Measurements from ENCODE around the gene NMNAT2.

Gene NMNAT2

GRCh38 chr1:183203094-183203493, 215.1 kb downstream of the NMNAT2 start:
- DNase-seq, result no peak

DNA sequence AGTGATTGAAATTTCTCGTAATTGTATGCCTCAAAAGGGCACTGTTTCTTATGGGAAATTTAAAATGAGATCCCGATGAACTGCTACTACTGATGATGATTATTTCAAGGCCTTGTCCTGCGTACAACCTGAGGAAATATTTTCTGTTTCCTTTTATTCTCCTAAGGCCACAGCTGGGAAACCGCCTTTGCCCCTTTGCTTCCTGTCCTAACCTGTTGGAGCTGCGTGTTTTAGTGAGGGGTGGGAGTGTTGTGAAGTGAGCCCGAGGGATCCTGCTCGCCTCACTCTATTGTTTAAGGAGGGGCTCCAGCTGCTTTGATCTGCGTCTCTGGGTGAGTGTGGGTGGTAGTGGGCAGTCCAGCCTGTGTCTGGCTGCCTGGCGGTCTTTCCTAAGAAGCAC, 217.7 kb downstream of the NMNAT2 start:
- DNase-seq, result no peak

GRCh38 chr1:183199304-183199703, 218.9 kb downstream of the NMNAT2 start:
- DNase-seq, result no peak

DNA sequence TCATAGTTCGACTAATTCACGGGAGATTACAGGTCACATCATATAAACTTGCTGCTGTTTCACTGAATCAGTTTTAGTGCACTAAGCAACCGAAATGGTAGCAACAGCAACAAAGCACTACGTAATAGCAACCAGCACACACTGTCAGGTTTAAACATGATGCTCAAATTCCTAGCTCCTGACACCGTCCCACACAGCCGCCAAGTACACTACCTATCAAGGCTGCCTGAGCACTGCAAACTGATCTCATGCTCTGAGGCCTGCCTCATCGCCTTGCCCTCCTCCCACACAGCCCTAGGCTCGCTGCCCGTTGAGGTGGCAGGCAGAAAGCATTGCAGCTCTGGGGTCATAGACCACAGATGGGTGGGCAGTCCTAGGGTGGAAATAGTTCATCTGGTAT, 219.7 kb downstream of the NMNAT2 start:
- DNase-seq, result no peak

All from stimulated activated CD4-positive, alpha-beta T cell treated with anti-CD3 and anti-CD28 coated beads, Interleukin-4, amount 100 ng/mL, for 24 hours (primary cell).